ENCODE results near the gene GYPA. TPM values are rescaled to one million over a fixed set of nuclear protein-coding genes. Genes with fewer than 3 reads are reported as not detected.

Gene GYPA
- total RNA-seq, 1 experiment from 2014 or later: not detected

- Histone ChIP-seq H3K18ac (ENCODE audit: insufficient read length, low read depth, low read length) (no peak overlapping the region), H2BK120ac (ENCODE audit: low read depth, low read length, poor library complexity, severe bottlenecking) (no peak overlapping the region), H3K27me3 (ENCODE audit: insufficient read depth, low read length) (no peaks in the 10 kb centered on the region), H3K4ac (ENCODE audit: low read depth, low read length) (no peak overlapping the region), H4K20me1 (ENCODE audit: control insufficient read depth, insufficient read depth, insufficient read length) (no peaks in the 10 kb centered on the region), H3K23ac (ENCODE audit: insufficient read length, low read depth, low read length) (no peak overlapping the region), H3K4me1 (ENCODE audit: insufficient read depth, low read length) (no peaks in the 10 kb centered on the region), H3K9ac (ENCODE audit: extremely low read depth, insufficient read length, low read length) (no peak overlapping the region), H2BK12ac (ENCODE audit: insufficient read length, low read depth, low read length) (no peak overlapping the region), H4K8ac (replicated peaks; ENCODE audit: insufficient read length, low read depth, low read length) (no peak overlapping the region), H3K79me1 (ENCODE audit: insufficient read depth, low read depth, low read length, poor library complexity, severe bottlenecking) (no peaks in the 10 kb centered on the region), H3K79me2 (ENCODE audit: insufficient read depth, low read length) (no peaks in the 10 kb centered on the region), H2AFZ (ENCODE audit: low read length) (no peak overlapping the region), H3K14ac (ENCODE audit: insufficient read depth, low read length) (no peak overlapping the region), H4K91ac (ENCODE audit: insufficient read length, low read depth, low read length) (no peak overlapping the region), H2BK20ac (ENCODE audit: low read depth, low read length, poor library complexity, severe bottlenecking) (no peak overlapping the region), H3K23me2 (ENCODE audit: insufficient read length, low read depth, low read length, poor library complexity, severe bottlenecking) (no peaks in the 10 kb centered on the region), H2BK15ac (ENCODE audit: low read depth, low read length) (no peak overlapping the region), H3K27ac (ENCODE audit: insufficient read length, low read depth, low read length) (no peak overlapping the region), H3K9me3 (ENCODE audit: control insufficient read depth, low read depth, low read length) (no peaks in the 10 kb centered on the region), H3K4me2 (ENCODE audit: insufficient read depth, insufficient read length, low read length) (no peak overlapping the region), H2BK5ac (ENCODE audit: insufficient read length, low read length) (no peak overlapping the region), H4K5ac (ENCODE audit: insufficient read length, low read depth, low read length) (no peak overlapping the region), H3K56ac (ENCODE audit: insufficient read length, low read depth, low read length) (no peak overlapping the region), H2AK5ac (ENCODE audit: insufficient read length, low read length) (no peak overlapping the region), H3T11ph (ENCODE audit: low read length) (no peak overlapping the region)
- H3K4me1 Mint-ChIP-seq: no peaks in the 10 kb centered on the region
- no peak overlapping the region for H3K4me3 Mint-ChIP-seq
- no peak for TF ChIP-seq CTCF (conservative IDR thresholded peaks at IDR 0.05)
- H3K27ac Mint-ChIP-seq: no peak overlapping the region
- WGBS (ENCODE audit: extremely low coverage, insufficient read length, low lambda C conversion rate): no CpG with 5 or more reads among the region's 2 CpGs
- DNase-seq: no peak
- H3K36me3 Mint-ChIP-seq (ENCODE audit: insufficient read depth in 1 of 3, low read depth in 3 of 3): peaks cover 10 to 21% (median 14%) of the 10 kb centered on the region in 3 experiments
- H3K9me3 Mint-ChIP-seq: peaks cover 41 to 46% of the 10 kb centered on the region in 2 experiments
- H3K27me3 Mint-ChIP-seq (ENCODE audit: low read depth): no peaks in the 10 kb centered on the region
These were observed 13.5 kb upstream of the GYPA start for GRCh38 chr4:144154044-144154443.
